Fibroblast of mammary gland (primary cell): Measurements from ENCODE around the gene TUBAL3.
"Not testable (repeated sequence)": the region's sequence is repeated elsewhere in the genome, so short reads cannot be mapped to it uniquely, and the experiment has no call there.

Source experiments
- DNase-seq: peaks from one replicate; pipeline ENCODE4 v3.0.0-alpha.2; 2010; ENCODE audit warnings: low read depth
- H3K4me3 ChIP-seq: 2 replicates; pipeline ENCODE4 v1.5.1; 2011; ENCODE audit warnings: low read depth, mild to moderate bottlenecking, low read length, moderate library complexity; ENCODE audit not compliant: control insufficient read depth
- TF ChIP-seq, protein P1 (sequence below): conservative IDR thresholded peaks from 2 replicates; pipeline ENCODE4 v1.5.1; 2011; ENCODE audit warnings: low read depth, low read length, inconsistent platforms; ENCODE audit not compliant: control insufficient read depth, insufficient read depth

TUBAL3 gene

DNA sequence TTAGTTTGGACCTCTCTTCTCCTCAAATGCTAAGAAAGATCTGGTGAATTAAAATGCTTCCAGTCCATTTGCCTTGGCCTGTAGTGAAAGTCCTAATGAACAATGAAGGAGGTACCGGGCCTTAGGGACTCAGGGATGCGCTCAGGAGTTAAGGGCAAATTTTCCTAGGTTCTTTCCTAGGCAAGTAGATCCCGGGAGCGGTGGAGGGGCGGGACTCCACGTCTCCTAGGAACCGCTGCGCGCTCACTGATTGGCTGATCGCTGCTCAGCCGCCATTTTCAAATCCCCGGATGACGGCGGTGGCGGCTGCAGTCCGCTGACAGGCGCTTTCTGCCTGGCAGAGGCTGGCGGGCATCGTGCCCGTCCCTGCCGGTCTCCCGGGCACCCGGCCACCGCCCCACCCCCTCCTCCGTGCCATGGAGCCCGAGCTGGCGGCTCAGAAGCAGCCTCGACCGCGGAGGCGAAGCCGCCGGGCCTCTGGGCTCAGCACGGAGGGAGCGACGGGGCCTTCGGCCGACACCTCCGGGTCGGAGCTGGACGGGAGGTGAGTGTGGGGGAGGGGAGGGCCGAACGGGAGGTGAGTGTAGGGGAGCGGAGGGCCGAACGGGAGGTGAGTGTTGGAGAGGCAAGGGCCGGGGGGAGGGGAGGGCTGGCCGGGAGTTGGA lies 7.8 kb upstream of the TUBAL3 start, which contains the start of gene NET1:
Gene NET1 (plus strand): TSS at position 281 of the 665 bp plus-strand sequence. CDS start 136 bp downstream, at position 417.
- peak; percentile 85 for DNase-seq
- TF ChIP-seq, protein P1, sequence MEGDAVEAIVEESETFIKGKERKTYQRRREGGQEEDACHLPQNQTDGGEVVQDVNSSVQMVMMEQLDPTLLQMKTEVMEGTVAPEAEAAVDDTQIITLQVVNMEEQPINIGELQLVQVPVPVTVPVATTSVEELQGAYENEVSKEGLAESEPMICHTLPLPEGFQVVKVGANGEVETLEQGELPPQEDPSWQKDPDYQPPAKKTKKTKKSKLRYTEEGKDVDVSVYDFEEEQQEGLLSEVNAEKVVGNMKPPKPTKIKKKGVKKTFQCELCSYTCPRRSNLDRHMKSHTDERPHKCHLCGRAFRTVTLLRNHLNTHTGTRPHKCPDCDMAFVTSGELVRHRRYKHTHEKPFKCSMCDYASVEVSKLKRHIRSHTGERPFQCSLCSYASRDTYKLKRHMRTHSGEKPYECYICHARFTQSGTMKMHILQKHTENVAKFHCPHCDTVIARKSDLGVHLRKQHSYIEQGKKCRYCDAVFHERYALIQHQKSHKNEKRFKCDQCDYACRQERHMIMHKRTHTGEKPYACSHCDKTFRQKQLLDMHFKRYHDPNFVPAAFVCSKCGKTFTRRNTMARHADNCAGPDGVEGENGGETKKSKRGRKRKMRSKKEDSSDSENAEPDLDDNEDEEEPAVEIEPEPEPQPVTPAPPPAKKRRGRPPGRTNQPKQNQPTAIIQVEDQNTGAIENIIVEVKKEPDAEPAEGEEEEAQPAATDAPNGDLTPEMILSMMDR: no peak
- peak within 1 kb of the TSS; percentile 72 for H3K4me3 ChIP-seq

DNA sequence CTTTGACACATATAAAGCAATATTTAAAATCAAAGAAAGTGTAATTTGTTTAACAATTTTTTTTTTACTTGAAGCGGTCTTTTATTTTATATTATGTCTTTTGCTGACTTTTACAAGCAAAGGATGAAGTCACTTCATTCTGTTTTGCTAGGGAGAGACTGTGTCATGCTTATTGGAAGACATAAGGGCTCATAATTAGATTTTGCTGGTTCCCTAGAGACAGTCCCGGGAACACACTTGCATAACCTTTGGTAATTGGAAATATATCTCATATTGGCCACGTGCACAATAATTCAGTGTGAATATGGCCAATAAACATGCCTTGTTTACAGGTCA lies 7.3 kb upstream of the TUBAL3 start:
- H3K4me3 ChIP-seq: peak overlapping the region; percentile 72
- DNase-seq: peak; percentile 57
- TF ChIP-seq, protein P1: no peak

DNA sequence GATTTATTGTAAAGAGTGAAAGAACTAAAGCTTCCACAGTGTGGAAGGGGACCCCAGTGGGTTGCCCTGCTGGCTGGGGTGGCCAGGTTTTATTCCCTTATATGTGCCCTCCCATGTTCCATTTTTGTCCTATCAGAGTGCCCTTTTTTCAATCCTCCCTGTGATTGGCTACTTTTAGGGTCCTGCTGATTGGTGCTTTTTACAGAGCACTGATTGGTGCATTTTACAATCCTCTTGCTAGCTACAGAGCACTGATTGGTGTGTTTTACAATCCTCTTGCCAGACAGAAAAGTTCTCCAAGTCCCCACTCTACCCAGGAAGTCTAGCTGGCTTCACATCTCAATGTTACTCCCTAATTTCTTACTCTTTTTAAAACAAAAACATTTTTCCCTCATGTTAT lies 6.2 kb upstream of the TUBAL3 start:
- not testable (repeated sequence) for DNase-seq, H3K4me3 ChIP-seq

DNA sequence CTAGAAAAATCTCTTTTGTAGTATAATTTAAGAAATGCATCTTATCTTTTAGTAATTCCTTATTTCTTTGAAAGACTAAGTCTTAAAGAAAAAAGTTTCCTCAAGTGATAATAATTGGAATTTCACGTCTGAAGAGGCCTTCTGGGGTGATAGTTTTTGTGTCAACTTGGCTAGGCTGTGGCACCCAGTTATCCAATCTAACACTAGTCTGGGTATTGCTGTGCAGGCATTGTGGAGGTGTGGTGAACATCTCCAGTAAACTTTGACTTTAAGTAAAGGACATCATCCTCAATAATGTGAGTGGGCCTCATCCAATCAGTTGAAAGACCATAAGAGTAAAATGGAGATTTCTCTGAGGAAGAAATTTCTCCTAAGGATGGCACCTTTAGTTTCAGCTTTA lies 2.3 kb upstream of the TUBAL3 start:
- DNase-seq: no peak
- TF ChIP-seq, protein P1: no peak
- H3K4me3 ChIP-seq: no peak overlapping the region

DNA sequence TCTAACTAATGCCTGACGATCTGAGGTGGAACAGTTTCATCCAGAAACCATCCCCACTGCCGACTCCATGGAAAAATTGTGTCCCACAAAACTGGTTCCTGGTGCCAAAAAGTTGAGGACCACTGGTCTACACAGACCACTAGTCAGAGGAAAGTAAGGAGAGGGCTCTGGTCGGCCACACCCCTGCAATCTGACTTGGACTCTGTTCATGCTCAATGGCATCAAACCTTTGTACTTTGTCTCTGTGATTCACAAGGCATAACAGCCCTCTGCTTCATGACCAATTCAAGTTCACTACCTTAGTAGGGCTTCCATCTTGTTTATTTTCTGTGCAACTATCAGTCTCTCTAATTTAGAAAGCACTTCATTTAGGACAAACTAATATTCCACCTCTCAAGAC lies 1.8 kb downstream of the TUBAL3 start:
- TF ChIP-seq, protein P1: no peak
- no peak for DNase-seq
- H3K4me3 ChIP-seq: no peak overlapping the region

DNA sequence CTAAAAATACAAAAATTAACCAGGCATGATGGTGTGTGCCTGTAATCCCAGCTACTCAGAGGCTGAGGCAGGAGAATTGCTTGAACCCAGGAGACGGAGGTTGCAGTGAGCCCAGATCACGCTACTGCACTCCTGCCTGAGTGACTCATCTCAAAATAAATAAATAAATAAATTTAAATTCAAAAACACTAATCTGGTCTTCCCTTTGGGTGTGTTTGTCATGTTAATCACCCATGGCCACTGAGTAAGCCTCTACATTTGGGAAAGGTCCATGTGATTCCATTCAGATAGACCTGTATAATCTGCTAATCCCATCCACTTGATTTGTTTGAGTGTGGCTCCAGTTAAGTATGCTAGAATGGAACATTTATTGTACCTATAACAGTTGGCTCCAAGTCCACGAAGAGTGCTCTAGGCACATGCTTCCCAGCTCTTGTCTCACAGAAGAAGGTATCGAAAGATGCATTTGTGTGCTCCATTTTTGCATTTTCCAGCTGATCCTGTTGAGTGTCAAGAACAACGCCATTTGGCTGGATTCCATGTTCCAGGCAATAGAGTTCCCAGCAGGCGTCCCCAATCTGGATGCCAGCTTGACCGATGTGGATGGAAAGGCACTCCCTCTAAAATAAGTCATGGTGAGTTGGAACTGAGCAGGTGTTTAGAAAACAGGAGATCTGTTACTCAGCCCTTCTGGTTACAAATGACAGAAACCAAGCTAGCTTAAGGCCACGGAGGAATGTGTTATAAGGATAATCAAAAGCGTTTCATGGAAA lies 4.0 kb downstream of the TUBAL3 start:
- H3K4me3 ChIP-seq: no peak overlapping the region
- TF ChIP-seq, protein P1: no peak
- DNase-seq: no peak

DNA sequence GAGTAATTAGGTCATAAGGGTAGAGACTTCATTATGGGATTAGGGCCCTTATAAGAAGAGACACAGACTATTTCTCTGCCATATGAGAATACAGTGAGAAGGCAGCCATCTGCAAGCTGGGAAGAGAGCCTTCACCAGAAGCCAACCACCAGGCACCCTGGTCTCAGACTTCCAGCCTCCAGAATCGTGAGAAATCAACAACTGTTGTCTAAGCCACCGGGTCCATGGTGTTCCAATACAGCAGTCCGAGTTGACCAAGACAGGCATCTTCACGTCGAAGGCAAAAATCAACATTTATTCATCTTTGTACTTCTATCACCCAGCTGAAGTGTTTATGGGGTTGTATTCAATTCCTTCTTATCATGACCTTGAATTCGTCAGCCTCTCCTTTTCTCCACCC lies 5.3 kb downstream of the TUBAL3 start:
- no peak overlapping the region for H3K4me3 ChIP-seq
- TF ChIP-seq, protein P1: no peak

More for the DNA sequence above, 5.3 kb downstream of the TUBAL3 start:
- DNase-seq: no peak
